ENCODE measurements around the gene ATP13A4. TPM values are rescaled to one million over a fixed set of nuclear protein-coding genes. Genes with fewer than 3 reads are reported as not detected.

Gene ATP13A4
- total RNA-seq, 1 donor, result not detected

DNA sequence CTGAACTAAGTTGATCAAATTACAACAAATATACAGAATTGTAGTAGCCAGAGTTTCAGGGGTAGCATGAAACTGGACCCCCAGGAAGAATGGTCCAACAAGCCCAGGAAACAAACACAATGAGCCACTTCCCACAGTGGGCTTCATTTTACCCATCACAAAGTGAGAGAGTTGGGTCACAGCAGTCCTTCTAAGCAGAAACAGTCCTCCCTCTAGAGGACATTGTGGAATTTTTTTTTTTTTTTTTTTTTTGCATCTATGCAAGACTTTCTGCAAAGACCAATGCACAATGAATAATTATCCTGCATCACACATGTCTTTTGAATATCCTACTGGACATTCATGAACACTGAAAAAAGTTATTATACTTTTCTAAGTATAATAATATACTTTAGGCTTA lies 102.4 kb downstream of the ATP13A4 start:
- Histone ChIP-seq H3K4me3 (ENCODE audit: insufficient read depth, low read length) (no peak overlapping the region), H3K27me3 (ENCODE audit: insufficient read depth, low read length) (no peaks in the 10 kb centered on the region), H4K20me1 (ENCODE audit: insufficient read depth, low read length) (no peaks in the 10 kb centered on the region), H3K79me2 (ENCODE audit: insufficient read depth, low read length) (no peaks in the 10 kb centered on the region), H2AFZ (ENCODE audit: low read length) (no peak overlapping the region), H3K9me3 (ENCODE audit: low read depth, low read length) (no peaks in the 10 kb centered on the region), H3K4me1 (ENCODE audit: insufficient read depth, low read length) (no peaks in the 10 kb centered on the region), H3K27ac (ENCODE audit: low read depth, low read length) (no peak overlapping the region), H3K4me2 (ENCODE audit: insufficient read depth, low read length) (no peak overlapping the region), H3K36me3 (ENCODE audit: insufficient read depth, low read length) (no peaks in the 10 kb centered on the region)
- TF ChIP-seq, protein P1, sequence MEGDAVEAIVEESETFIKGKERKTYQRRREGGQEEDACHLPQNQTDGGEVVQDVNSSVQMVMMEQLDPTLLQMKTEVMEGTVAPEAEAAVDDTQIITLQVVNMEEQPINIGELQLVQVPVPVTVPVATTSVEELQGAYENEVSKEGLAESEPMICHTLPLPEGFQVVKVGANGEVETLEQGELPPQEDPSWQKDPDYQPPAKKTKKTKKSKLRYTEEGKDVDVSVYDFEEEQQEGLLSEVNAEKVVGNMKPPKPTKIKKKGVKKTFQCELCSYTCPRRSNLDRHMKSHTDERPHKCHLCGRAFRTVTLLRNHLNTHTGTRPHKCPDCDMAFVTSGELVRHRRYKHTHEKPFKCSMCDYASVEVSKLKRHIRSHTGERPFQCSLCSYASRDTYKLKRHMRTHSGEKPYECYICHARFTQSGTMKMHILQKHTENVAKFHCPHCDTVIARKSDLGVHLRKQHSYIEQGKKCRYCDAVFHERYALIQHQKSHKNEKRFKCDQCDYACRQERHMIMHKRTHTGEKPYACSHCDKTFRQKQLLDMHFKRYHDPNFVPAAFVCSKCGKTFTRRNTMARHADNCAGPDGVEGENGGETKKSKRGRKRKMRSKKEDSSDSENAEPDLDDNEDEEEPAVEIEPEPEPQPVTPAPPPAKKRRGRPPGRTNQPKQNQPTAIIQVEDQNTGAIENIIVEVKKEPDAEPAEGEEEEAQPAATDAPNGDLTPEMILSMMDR (IDR thresholded peaks at IDR 0.05; ENCODE audit: extremely low read depth, low read depth, low read length), result peak; percentile 8
- no peak for DNase-seq (ENCODE audit: insufficient read length, low spot score, missing footprints)

DNA sequence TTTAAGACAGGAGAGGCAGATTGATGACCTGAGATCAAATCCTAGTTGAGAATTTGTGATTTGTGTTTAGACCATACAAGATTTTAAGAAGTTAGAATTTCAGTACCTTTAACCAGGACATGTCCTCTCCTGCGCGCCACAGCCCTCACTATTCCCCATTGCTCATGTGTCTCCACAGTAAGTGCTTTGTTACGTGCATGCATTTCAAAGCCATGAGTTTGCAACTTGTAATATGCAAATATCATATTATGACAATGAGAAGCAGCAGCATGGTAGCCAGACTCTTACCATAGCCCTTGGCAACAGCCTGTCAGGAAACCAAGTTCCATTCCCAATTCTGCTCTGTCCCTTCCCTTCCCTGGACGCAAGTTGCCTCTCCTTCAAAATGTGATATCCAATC lies 102.8 kb downstream of the ATP13A4 start:
- no peak for DNase-seq (ENCODE audit: insufficient read length, low spot score, missing footprints)
- Histone ChIP-seq H4K20me1 (ENCODE audit: insufficient read depth, low read length) (no peaks in the 10 kb centered on the region), H3K27me3 (ENCODE audit: insufficient read depth, low read length) (no peaks in the 10 kb centered on the region)

DNA sequence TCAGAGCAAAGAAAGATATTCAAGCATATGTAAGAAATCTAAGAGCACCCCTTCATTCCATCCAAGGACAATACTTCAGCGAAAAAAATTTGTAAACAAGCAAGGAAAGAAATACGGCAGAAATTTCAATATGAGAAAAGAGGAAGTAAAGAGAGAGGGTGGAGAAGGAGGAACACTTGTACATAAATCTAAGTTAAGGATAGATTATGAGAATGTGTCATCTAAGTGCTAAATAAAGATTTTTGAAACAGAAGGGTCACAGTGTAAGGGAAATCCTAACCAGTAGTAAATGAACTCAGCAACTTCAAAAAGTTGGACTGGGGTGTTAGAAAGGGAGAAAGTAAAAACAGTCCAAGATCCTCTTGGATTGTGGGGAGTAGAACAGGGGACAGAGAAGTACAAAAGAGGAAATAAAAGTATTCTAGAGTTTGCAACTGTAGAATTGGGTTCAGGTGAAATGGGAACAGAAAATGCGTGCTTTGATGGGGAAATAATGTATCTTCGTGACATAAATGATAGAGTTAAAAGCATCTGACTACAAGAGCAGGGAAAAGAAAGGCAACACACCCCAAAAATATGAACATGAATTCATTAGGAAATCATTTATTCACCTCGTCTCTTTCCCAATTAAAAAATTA lies 107.6 kb downstream of the ATP13A4 start:
- Histone ChIP-seq H4K20me1 (ENCODE audit: insufficient read depth, low read length) (no peaks in the 10 kb centered on the region), H3K9me3 (ENCODE audit: low read depth, low read length) (no peaks in the 10 kb centered on the region), H3K4me1 (ENCODE audit: insufficient read depth, low read length) (no peaks in the 10 kb centered on the region), H3K27me3 (ENCODE audit: insufficient read depth, low read length) (no peaks in the 10 kb centered on the region), H3K27ac (ENCODE audit: low read depth, low read length) (no peak overlapping the region), H3K79me2 (ENCODE audit: insufficient read depth, low read length) (no peaks in the 10 kb centered on the region), H2AFZ (ENCODE audit: low read length) (no peak overlapping the region), H3K36me3 (ENCODE audit: insufficient read depth, low read length) (no peaks in the 10 kb centered on the region), H3K4me3 (ENCODE audit: insufficient read depth, low read length) (no peak overlapping the region), H3K4me2 (ENCODE audit: insufficient read depth, low read length) (no peak overlapping the region)
- TF ChIP-seq, protein P1 (IDR thresholded peaks at IDR 0.05; ENCODE audit: extremely low read depth, low read depth, low read length), result no peak
- DNase-seq (ENCODE audit: insufficient read length, low spot score, missing footprints), result no peak

More for the DNA sequence above, 102.8 kb downstream of the ATP13A4 start:
- H3K27ac ChIP-seq (ENCODE audit: low read depth, low read length), result no peak overlapping the region
- H3K79me2 ChIP-seq (ENCODE audit: insufficient read depth, low read length), result no peaks in the 10 kb centered on the region
- no peaks in the 10 kb centered on the region for H3K9me3 ChIP-seq (ENCODE audit: low read depth, low read length)
- no peak overlapping the region for H2AFZ ChIP-seq (ENCODE audit: low read length)
- no peaks in the 10 kb centered on the region for H3K36me3 ChIP-seq (ENCODE audit: insufficient read depth, low read length)
- no peak overlapping the region for H3K4me3 ChIP-seq (ENCODE audit: insufficient read depth, low read length)
- TF ChIP-seq, protein P1 (IDR thresholded peaks at IDR 0.05; ENCODE audit: extremely low read depth, low read depth, low read length), result no peak
- H3K4me1 ChIP-seq (ENCODE audit: insufficient read depth, low read length), result no peaks in the 10 kb centered on the region
- H3K4me2 ChIP-seq (ENCODE audit: insufficient read depth, low read length), result no peak overlapping the region

DNA sequence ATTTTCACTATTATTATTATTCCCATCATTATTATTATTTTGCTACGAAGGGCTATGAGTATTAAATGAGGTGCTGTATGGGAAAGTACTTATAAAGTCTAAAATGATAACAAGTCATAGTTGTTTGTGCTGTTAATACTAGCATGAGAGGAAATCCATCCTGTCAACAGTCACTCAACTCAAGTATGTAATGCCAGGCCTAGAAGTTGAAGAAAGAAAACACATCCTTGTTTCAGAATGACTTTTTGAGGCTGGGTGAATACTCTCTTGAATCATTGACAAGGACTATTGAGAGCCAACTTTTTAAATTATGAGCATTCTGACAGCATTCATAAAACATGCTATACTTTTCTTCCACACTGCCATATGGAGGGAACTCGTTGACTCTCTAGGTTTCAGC lies 115.3 kb downstream of the ATP13A4 start:
- no peaks in the 10 kb centered on the region for H3K27me3 ChIP-seq (ENCODE audit: insufficient read depth, low read length)
- no peaks in the 10 kb centered on the region for H3K4me1 ChIP-seq (ENCODE audit: insufficient read depth, low read length)
- TF ChIP-seq, protein P1 (IDR thresholded peaks at IDR 0.05; ENCODE audit: extremely low read depth, low read depth, low read length), result no peak
- no peaks in the 10 kb centered on the region for H4K20me1 ChIP-seq (ENCODE audit: insufficient read depth, low read length)
- H3K4me3 ChIP-seq (ENCODE audit: insufficient read depth, low read length), result no peak overlapping the region
- no peaks in the 10 kb centered on the region for H3K79me2 ChIP-seq (ENCODE audit: insufficient read depth, low read length)
- no peak overlapping the region for H2AFZ ChIP-seq (ENCODE audit: low read length)
- H3K4me2 ChIP-seq (ENCODE audit: insufficient read depth, low read length), result no peak overlapping the region
- DNase-seq (ENCODE audit: insufficient read length, low spot score, missing footprints), result no peak
- H3K36me3 ChIP-seq (ENCODE audit: insufficient read depth, low read length), result no peaks in the 10 kb centered on the region
- no peaks in the 10 kb centered on the region for H3K9me3 ChIP-seq (ENCODE audit: low read depth, low read length)
- H3K27ac ChIP-seq (ENCODE audit: low read depth, low read length), result no peak overlapping the region

Data from osteoblast (primary cell).